Measurements from ENCODE around the gene ARMC12. TPM values are rescaled to one million over a fixed set of nuclear protein-coding genes. Genes with fewer than 3 reads are reported as not detected.

ARMC12 gene
- total and polyA plus RNA-seq, 2 of the 4 experiments (the other 2 are of a cell fraction) = 0.18 to 0.74 TPM

GRCh38 chr6:35725081-35725708 is 11.6 kb upstream of the ARMC12 start:
- dilution Hi-C loops (cut with HindIII; ENCODE audit: low sequenced_read_pairs, unreplicated experiment) = no loop called here

More at GRCh38 chr6:35725081-35725708, 11.6 kb upstream of the ARMC12 start:
- Histone ChIP-seq H3K14ac (replicated peaks; ENCODE audit: low read depth, low read length) (no peak overlapping the region), H3K27ac (ENCODE audit: insufficient read depth, low read length) (no peak overlapping the region), H3K23ac (ENCODE audit: low read depth, low read length) (no peak overlapping the region), H4K5ac (ENCODE audit: low read depth, low read length) (no peak overlapping the region), H2AFZ (replicated peaks; ENCODE audit: low read length, poor library complexity) (no peak overlapping the region), H4K91ac (ENCODE audit: insufficient read depth, low read depth, low read length) (no peak overlapping the region), H2BK20ac (ENCODE audit: low read depth, low read length) (no peak overlapping the region), H2AK5ac (ENCODE audit: low read depth, low read length) (no peak overlapping the region), H3K56ac (ENCODE audit: extremely low read depth, insufficient read depth, low read length) (no peak overlapping the region), H3K9ac (ENCODE audit: low read depth, low read length) (no peak overlapping the region), H3K4me3 (ENCODE audit: insufficient read depth, low read depth, low read length) (no peak overlapping the region), H4K8ac (ENCODE audit: low read depth in 2 of 2, low read length in 2 of 2) (no peak overlapping the region), H3K4ac (ENCODE audit: low read depth, low read length) (no peak overlapping the region), H3K4me2 (ENCODE audit: low read depth, low read length) (no peak overlapping the region), H2BK15ac (ENCODE audit: low read depth, low read length) (no peak overlapping the region), H3K36me3 (ENCODE audit: control insufficient read depth, insufficient read depth, low read length) (no peaks in the 10 kb centered on the region), H3K27me3 (ENCODE audit: control insufficient read depth, insufficient read depth, low read length) (no peaks in the 10 kb centered on the region), H4K20me1 (ENCODE audit: insufficient read depth, low read length) (no peaks in the 10 kb centered on the region), H2BK5ac (ENCODE audit: low read depth, low read length, poor library complexity, severe bottlenecking) (no peak overlapping the region), H3K18ac (ENCODE audit: low read depth, low read length) (no peak overlapping the region), H3K79me1 (ENCODE audit: low read depth in 1 of 2, low read length in 2 of 2) (0 out of 4 replicates have a peak, but pooled peaks cover 0 to under 1% of the 10 kb centered on the region in 2 experiments), H2AK9ac (replicated peaks; ENCODE audit: low read depth, low read length, poor library complexity) (no peak overlapping the region), H3K9me1 (ENCODE audit: insufficient read depth, low read length) (peaks cover 13% of the 10 kb centered on the region), H3K9me3 (ENCODE audit: control insufficient read depth, insufficient read depth, low read length) (no peaks in the 10 kb centered on the region), H3K4me1 (ENCODE audit: control insufficient read depth, insufficient read depth, low read length) (peaks cover 21% of the 10 kb centered on the region), H2BK120ac (ENCODE audit: low read depth, low read length) (no peak overlapping the region)
- ATAC-seq (ENCODE audit: low read depth) (no peak), DNase-seq (no peak)
- TF ChIP-seq NFE2L2 (IDR thresholded peaks at IDR 0.05; ENCODE audit: low read depth, low read length) (no peak), CHD1 (IDR thresholded peaks at IDR 0.05; ENCODE audit: low read depth, low read length) (no peak), RFX5 (IDR thresholded peaks at IDR 0.05; ENCODE audit: low read depth, low read length) (no peak), RCOR1 (IDR thresholded peaks at IDR 0.05; ENCODE audit: insufficient replicate concordance, low read length) (no peak), MAFK (IDR thresholded peaks at IDR 0.05; ENCODE audit: low read depth, low read length) (no peak), CTCF (conservative IDR thresholded peaks at IDR 0.05; ENCODE audit: low read depth, low read length) (no peak), POLR2A (IDR thresholded peaks at IDR 0.05; ENCODE audit: low read depth, low read length) (no peak), USF2 (IDR thresholded peaks at IDR 0.05; ENCODE audit: low read depth, low read length) (no peak), CEBPB (IDR thresholded peaks at IDR 0.05; ENCODE audit: low read depth, low read length) (no peak), ELK1 (IDR thresholded peaks at IDR 0.05; ENCODE audit: borderline replicate concordance, low read depth, low read length) (no peak), MXI1 (IDR thresholded peaks at IDR 0.05; ENCODE audit: borderline replicate concordance, low read depth, low read length) (no peak), RAD21 (IDR thresholded peaks at IDR 0.05; ENCODE audit: low read length) (no peak), FOS (IDR thresholded peaks at IDR 0.05; ENCODE audit: low read depth, low read length) (no peak), MAZ (IDR thresholded peaks at IDR 0.05; ENCODE audit: borderline replicate concordance, low read depth, low read length) (no peak), SMC3 (IDR thresholded peaks at IDR 0.05; ENCODE audit: low read depth, low read length) (no peak), BHLHE40 (IDR thresholded peaks at IDR 0.05; ENCODE audit: low read depth, low read length) (no peak)
- ChIA-PET CTCF (interaction anchor here (0.9 kb wide), 1 partner anchor 151 kb away, joined by 3 read pairs; no protein-coding TSS in a partner anchor), POLR2A (ENCODE audit: unreplicated experiment) (no interaction called here)
- WGBS, 2 experiments (ENCODE audit: extremely low coverage in 2 of 2, insufficient read length in 1 of 2) = 60% methylated on average over 1 of the region's 5 CpGs; no CpG with 5 or more reads in 1 of the 2 experiments
- BruUV-seq (replicated peaks) = no TSS peak
- in situ Hi-C loops (cut with MboI; ENCODE audit: low sequenced_read_pairs) (loop anchor here (5.0 to 25.0 kb wide), 2 partner anchors 33 to 413 kb away; no protein-coding TSS in a partner anchor), intact Hi-C loops (cut with micrococcal nuclease) (no loop called here)
